Brain pericyte (primary cell): Measurements from ENCODE around the gene SPATA3.

Experiments
- DNase-seq: peaks from one replicate; pipeline ENCODE4 v3.0.0-alpha.2; 2012; ENCODE audit warnings: low read depth, low spot score

SPATA3 gene

DNA sequence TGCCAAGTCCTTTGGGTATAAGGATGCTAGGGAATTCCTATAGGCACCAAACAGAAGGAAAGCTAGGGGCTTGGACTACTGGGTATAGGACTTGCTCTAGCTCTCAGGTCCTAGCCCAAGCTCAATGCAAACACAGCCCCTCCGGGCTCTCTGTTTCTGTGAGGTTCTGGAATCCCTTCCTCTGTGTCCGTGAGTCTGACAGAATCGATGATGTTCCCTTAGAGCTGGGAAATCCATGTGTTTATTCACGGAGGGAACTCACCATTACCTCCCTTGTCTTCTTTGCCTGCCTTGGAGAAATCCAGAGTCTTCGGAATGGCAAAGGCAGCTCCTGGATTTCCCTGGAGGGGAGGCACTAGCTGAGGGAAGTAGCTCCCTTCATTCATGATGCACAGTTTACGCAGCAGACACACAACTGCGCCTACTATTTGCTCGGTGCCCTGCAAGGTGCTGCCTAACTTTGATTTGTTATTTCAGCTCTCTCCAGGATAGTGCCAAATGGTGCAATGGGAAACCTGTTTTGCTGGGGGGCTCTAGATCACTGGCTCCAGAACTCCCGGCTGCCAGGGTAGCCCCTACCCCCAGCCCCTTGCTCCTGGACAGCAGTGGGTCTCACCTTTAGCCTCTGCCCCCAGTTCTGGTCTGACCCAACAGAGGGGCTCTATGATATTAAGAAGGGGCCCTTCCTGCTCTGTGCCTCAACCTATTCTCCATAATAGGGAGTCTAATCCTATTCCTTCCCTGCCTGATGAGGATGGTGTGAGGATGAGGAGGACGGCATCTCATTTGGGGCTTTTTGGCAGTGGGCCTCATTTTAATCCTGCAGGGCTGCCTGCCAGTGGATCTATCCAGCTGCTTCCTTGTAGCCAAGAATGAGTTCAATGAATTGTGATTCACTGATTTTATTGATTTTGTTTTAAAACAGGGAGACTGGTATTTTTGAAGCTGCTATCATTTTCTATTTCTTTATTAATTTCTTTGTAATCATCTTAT lies 52.3 kb downstream of the SPATA3 start:
- DNase-seq = no peak

DNA sequence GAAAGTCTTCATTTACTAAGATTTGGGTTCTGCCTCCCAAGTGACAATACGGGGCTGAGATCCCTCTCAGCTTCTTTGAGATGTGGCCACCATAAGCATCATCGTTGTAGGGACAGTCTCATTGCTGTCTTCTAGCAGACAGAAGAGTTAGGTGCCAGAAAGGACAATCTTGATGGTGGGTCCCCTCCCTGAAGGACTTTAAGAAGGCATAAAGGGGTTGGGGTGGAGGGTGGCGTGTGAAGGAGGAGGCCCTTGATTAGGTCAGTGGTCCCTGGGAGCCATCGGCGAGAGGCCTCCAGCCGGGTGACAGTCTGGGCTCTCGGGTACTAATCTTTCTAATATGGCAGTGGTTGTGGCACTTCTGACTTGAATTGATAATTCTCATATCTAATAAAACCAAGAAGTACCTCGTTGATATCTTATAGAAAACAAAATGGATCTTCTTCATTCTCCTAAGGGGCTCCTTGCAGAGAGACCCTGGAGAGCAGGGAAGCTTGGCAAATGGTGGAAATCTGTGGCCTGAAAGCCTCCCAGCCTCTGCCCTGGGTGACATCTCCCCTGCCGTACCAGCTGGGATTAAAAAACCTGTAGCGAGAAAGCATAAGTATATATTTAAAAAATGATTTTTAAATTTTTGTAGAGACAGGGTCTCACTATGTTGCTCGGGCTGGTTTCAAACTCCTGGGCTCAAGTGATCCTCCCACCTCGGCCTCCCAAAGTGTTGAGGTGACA lies 53.5 kb downstream of the SPATA3 start:
- no peak for DNase-seq

DNA sequence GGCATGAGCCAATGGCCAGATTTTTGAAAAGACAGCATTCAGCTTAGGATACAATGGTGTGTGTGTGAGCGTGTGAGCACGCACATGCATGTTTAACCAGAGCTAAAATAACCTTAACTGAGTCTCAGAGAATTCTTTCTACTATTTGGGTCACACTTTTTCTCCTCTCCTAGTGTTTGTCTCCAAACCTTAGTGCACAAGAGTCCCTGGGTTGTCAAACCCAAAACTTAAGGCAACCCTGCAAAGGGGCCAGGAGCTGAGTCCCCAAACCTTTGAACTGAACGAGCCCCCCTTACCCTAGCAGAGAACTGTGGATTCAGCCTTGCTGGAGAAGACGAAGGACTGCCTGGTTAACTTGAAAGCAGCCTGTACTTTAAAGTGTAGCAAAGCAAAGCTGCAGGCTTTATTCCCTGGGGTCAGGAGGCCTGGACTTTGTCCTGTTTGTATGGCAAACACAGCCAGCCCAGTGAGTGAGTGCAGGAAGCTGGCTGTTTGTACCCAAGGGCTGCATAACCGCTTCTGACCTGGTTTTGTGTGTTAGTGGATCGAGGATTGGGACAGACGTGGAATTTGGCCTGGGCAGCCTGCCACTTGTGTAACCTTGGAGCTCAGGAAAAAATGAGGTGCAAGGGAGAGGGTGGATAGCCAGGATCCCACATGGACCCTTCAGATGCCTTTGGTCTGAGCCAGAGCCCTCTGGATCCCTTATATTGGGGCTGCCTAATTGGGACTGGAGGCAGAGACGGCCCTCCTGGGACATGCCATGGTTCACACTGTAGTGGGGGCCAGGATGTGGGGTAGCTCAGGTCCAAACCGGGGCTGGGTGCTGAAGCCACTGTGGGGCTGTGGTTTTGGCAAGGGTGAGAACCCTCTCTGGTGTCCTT lies 54.3 kb downstream of the SPATA3 start:
- no peak for DNase-seq

DNA sequence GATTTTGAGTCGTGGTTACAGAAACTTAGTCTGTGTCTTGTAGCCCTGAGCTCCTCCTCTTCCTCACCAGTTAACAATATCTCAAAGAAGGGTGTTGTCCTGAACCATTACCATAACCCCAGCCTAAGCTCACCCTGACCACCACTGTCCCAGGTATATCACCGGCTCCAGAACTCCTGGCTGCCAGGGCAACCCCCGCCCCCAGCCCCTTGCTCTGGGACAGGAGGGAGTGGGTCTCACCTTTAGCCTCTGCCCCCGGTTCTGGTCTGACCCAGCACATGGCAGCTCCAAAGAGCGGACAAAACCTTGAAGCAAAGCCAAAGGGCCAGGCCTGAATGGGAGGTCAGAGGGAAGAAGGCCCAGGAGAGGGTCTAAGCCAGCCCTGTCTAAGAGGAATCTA lies 55.2 kb downstream of the SPATA3 start:
- no peak for DNase-seq

DNA sequence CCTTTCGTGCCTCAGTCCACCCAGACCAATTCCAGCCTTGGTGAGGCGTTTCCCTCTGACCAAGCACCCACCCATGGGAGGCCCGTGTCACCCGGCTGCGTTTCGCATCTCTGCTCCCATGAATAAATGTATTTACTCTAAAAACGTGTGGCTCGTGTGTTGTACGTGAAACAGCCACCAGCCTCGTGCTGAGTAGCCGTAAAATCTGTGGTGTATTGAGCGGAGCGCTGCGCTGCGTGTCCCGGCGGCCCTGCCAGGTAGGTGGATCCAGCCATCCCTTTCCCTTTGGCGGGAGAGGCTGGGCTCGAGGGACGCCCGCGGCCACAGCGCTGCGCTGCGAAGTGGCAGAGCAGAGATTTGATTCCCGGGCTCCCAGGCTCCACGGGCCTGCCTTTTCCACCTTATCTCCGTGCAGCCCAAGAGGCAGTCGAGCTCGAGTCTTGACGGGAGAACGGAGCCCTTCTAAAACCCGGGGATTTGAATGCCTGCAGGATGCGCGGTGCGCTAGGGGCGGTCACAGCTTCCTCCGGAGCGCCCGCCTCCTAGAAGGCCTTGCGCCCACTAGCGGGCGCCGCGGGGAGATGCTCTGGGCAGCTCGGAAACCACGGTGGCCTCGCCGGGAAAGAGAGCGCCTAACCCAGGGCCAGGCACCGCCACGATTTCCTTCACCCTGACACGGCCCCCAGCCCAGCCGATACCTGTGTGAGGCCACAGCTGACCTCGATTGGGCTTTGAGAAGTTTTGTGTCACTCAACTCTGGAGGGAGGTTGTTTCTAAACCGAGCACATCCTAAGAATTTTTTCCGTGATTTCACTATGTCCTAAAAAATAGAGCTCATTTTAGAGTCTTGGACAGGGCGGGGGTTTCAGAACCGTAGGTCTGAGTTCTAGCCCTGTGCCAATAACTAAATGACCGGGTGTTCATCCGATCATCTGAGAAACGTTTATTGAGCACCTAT lies 56.9 kb downstream of the SPATA3 start:
- DNase-seq = peak; percentile 29

DNA sequence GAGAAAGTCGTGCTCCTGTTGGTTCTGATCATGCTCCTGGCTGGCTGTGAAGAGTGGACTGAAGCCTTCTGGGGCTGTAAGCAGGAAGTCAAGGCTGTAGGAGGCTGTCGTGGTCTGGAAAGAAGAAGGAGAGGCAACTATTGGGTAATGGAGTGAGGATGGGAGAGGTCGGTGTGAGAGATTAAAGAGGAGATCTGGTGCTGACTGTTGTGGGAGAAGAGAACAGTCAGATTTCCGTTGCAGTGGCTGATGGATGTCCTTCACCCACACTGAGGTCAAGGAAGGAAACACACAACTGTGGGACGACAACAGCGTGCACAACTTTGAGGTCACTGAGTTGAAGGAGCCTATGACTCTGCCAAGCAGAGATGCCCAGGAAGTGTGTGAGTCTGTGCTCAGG lies 57.9 kb downstream of the SPATA3 start:
- no peak for DNase-seq

DNA sequence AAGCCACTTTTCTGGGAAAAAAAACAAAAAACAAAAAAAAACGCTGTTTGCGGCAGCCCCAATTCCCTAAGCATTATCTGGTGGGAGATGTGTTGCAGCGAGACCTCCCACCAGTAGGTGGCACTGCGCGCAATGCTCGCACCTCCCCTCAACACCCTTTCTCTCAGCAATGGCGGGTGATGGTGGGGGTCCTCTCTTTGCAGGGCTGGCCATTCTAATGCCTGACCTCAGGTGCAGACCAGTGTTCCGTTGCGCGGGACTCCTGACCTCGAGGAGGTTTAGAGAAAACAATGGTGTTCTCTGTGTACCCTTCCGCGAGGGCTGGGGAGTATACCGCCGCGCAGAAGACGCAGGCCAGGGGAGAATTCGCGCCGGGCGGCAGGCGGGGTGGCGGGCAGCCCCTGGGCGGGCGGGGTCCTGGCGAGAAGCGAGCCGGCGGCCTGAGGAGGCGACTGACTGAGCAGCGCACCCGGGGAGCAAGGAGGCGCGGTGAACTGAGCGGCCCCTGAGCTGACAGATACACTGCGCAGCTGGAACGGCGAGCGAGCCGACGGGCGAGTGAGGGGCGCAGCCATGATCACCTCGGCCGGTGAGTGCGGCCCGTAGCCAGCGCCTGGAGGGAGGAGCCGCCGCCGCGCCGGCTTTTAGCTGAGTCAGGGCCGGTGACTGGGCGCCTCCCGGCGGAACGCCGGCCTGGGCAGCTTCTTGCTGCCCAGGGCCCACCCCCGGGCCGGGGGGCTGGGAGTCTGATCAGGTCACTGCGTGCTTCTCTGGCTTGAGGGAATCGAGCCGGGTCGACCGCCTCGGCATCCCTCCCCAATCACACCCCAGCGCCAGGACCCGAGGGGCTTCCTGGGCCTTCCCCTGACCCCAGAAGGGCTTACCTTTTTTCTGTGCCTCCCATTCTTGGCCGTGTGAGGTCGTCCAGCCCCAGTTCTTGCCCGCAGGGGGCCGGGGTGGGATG lies 60.8 kb downstream of the SPATA3 start, which contains the start of gene PSMD1:
PSMD1 (plus strand) TSS at position 415 of the 964 bp plus-strand sequence; CDS start at position 574, 159 bp downstream.
- DNase-seq = peak; percentile 83

DNA sequence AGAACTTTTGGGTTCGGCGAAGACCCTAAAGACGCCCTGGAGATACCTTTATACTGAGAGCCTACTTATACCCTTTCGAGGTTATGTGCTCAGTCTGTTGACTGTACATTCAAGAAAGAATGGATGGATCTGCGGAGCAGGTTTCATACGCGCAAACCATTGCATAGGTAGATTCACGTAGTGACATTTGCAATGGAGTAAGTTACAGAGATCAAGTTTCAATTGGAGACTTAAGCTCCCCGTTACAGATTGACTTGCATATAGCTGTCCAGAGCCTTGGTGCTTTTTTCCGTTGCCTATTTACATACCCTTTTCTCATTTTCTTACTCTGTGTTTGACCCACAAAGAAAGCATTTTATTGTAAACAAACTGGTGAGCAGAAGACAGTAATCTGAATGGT lies 61.7 kb downstream of the SPATA3 start:
- no peak for DNase-seq
